ENCODE measurements around the gene PITPNC1.
"Not testable (repeated sequence)": the region's sequence is repeated elsewhere in the genome, so short reads cannot be mapped to it uniquely, and the experiment has no call there.

Gene PITPNC1

DNA sequence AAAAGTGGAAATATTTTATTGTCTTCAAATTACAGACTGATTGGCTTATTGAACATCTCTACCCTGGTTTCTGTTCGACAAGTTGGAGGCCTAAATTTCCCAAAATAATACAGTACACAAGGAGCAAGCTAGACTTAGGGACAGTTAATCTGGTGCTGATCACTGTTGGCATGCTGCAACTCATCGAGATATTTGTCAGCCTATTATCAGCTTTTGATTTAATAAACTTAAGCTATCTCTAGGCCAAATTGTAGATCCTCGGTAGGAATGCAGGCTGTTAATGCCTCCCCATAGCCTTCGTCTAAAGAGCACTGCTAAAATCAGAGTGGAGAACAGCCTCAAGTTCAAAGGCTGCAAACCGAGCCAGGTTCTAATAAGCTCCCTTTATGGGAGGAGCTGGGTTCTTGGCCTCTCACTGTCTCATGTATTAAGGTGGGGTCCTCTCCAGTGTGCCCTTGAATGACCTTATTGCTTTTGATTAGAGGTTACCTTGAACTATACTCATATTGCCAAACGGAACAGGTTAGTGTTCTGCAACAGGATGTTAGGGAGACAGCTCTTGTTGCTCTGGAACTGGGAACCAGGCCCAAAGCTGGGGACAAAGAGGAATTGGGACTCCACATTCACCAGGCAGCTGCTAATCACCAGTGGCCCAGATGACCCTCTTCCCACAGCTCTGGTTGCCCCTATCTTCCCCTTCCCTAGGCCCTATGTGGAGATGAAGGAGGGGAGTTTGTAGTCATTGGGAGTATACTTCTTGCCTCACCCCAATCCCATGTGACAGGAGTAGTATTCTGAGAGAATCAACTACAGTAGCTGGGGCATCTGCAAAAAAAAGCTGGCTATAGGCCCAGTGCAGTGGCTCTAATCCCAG lies 271.2 kb downstream of the PITPNC1 start:
- no peak for DNase-seq (ENCODE audit: low read depth in 2 of 2)

DNA sequence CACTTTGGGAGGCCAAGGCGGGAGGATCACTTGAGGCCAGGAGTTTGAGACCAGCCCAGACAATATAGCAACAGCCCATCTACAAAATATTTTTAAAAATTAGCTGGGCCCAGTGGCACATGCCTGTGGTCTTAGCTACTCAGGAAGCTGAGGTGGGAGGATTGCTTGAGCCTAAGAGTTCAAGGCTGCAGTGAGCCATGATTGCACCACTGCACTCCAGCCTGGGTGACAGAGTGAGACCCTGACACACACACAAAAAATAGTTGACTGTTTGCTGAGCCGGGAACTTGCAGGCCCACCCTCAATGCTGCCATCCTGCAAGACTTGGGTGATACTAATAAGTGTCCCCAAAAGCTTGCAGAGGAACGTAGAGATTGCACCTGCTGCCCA lies 271.8 kb downstream of the PITPNC1 start:
- DNase-seq (ENCODE audit: low read depth in 2 of 2): not testable (repeated sequence)

DNA sequence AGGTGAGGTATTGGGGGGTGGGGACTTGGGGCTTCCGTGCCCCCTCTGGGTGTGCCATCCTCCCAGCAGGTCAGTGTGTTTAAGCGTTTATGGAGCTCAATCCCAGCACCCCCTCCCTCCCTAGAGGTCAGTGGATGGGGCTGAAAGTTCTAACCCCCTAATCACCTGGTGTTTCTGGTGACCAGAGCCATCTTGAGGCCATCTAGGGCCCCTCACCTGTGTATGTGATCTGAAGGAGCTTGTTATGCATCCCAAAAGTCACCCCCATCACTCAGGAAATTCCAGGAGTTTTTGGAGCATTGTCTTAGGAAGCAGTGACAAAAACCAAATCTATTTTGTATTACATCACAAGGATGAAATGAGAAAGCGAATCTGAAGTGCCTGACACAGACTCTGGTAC lies 272.8 kb downstream of the PITPNC1 start:
- no peak for DNase-seq (ENCODE audit: low read depth in 2 of 2)

DNA sequence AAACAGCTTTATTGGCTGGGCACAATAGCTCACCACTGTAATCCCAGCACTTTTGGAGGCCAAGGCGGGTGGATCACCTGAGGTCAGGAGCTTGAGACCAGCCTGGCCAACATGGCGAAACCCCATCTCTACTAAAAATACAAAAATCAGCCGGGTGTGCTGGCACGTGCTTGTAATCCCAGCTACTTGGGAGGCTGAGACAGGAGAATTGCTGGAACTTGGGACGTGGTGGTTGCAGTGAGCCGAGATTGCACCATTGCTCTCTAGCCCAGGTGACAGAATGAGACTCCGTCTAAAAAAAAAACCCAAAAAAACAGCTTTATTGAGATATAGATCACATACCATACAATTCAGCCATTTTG lies 274.1 kb downstream of the PITPNC1 start:
- not testable (repeated sequence) for DNase-seq (ENCODE audit: low read depth in 2 of 2)

DNA sequence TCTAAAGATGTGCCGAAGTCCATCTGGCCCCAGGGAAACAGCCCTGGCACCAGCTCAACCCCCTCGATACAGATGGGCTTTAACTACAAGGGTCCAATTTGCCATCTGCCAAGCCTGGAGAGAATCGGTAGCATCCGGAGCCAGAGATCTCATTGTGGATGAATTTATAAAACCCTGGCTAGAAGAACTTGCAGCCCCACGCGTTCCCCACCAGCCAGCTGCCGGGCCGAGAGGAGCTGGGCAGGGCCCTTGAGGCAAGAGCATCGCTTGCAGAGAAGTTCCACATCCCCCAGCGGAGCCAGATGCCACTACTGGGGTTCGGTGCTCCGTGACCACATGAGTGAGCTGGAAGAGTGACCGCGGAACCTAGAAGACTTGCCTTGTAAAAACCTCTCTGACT lies 275.4 kb downstream of the PITPNC1 start:
- DNase-seq (ENCODE audit: low read depth in 2 of 2): no peak

DNA sequence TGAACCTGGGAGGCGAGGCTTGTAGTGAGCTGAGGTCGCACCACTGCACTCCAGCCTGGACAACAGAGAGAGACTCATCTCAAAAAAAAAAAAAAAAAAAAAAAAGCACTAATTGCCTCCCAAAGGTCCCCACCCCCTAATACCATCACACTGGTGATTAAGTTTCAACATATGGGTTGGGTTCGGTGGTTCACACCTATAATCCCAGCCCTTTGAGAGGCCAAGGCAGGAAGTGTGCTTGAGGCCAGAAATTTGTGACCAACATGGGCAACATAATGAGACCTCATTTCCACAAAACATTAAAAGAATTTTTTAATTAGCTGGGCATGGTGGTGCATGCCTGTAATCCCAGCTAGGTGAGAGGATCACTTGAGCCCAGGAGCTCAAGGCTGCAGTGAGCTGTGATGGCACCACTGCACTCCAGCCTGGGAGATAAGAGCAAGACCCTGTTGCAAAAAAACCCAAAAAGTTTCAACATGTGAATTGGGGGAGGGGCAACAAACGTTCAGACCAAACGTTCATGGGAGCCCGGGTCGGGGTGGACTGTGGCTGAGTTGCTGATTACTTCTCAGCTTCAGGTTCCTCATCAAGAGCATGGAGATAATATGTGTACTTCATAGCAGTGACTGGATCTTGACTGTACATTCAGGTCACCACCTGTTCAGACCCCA lies 278.5 kb downstream of the PITPNC1 start:
- no peak for DNase-seq (ENCODE audit: low read depth in 2 of 2)

DNA sequence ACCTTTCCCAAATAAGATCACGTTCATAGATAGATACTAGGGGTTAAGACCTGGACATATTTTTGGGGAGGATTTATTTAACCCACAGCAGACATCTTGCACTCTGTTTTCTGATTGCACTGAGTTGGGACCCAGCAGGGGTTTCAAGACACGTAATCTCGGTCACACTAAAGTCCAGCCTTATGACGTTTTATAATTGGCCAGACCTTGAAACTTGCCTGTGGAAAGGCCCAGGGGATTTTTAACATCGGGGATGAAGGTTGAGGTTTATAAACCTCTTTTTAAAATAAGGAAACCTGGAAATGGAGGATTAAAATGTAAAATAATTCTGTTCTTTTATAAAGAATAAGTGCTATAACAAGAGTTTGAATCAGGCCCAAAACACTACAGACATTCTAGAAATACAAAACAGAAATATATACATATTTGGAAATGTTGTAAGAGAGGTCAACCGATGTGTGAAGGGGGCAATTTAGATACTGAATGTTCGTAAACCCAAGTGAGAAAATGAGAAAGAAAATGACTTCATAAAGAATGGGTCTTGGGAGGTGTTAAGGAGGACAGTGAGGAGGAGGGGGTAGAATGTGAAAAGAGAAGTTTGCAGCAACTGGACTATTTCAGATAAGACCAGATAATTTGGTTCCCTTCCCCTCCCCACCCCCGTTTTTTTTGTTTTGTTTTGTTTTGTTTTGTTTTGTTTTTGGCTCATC lies 279.6 kb downstream of the PITPNC1 start:
- DNase-seq (ENCODE audit: low read depth in 2 of 2): no peak

DNA sequence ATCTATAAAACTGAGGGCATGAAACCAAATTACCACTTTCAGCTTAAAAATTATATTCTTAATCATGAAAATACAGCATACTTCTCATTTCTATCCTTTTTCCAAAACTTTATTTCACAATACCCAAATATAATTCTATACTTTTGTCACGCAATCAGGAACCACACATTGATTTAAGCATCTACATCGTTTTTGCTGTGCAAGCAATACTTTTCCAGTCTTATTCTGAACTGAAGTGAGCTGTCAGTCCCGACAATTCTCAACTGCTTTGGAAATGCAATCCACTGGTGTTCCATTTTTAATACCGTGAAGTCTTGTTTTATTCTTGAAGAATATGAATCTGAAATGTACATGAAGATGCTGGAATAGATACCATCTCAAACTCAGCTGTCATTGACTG lies 280.5 kb downstream of the PITPNC1 start:
- DNase-seq (ENCODE audit: low read depth in 2 of 2): no peak

DNA sequence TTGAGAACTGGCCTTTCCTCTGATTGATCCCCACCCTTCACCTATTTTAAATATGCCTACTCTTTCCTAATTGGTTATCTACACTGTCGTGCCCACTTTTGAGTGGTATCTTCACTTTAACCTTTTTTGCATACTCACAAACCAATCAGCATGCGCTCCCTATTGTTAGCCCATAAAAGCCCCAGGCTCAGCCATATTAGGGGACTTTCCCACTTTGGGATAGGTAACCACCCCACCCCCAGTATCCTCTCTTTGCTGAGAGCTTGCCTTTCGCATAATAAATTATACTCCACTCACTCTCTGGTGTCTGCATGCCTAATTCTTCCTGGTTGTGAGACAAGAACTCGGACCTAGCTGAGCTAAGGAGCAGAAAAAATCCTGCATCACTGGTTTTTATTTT lies 281.2 kb downstream of the PITPNC1 start:
- DNase-seq (ENCODE audit: low read depth in 2 of 2): no peak

DNA sequence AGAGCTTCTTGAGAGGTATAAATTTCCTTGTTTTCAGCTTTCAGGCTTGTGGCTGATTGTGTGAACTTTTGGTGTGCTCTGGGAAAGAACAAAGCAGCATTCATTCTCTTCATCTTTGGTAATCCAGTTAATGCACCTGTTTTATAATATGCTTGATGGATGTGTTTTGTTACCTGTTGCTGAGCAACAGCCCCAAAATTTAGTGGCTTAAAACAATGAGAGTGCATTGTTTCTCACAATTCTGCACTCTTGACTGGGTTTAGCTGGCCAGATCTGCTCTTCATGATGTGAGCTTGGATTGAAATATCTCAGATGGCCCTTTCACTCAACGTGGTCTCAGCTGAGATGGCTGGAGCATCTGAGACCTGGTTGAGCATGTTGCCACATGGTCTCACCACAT lies 281.9 kb downstream of the PITPNC1 start:
- DNase-seq (ENCODE audit: low read depth in 2 of 2): no peak

DNA sequence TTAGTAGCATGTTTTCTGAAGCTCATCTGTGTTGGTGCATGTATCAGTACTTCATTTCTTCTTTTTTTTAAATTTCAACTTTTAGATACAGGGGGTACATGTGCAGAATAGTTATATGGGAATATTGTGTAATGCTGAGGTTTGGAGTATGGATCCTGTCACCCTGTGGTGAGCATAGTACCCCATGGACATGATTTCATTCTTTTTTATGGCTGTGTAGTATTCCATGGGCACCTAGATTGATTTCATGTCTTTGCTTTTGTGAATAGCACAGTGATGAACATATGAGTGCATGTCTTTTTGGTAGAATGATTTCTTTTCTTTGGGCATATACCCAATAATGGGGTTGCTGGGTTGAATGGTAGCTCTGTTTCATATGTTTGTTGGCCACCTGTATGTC lies 285.6 kb downstream of the PITPNC1 start:
- DNase-seq (ENCODE audit: low read depth in 2 of 2): no peak

DNA sequence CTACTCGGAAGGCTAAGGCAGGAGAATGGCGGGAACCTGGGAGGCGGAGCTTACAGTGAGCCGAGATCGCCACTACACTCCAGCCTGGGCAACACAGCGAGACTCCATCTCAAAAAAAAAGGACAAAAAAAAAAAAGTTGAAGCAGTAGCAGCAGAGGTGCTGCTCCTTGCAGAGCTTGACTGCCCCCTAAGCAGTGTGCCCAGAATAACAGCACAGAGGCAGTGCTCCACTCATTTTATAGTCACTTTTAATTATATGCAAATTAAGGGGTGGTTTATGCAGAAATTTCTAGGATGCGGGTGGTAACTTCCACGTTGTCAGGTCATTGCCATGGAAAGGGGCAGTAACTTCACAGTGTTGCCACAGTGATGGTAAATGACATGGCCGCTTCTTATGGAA lies 286.4 kb downstream of the PITPNC1 start:
- DNase-seq (ENCODE audit: low read depth in 2 of 2): no peak

DNA sequence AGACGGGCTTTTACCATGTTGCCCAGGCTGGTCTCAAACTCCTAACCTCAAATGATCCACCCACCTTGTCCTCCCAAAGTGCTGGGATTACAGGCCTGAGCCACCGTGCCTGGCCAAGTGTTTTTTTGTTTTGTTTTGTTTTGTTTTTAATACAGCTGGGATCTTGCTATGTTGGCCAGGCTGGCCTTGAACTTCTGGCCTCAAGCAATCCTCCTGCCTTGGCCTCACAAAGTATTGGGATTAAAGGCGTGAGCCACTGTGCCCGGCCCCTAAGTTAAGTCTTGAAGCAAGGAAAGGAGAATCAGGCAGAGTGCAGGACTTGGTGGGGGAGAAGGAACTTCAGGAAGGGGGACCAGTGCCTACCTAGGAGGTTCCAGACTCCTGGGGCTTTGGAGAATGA lies 288.9 kb downstream of the PITPNC1 start:
- DNase-seq (ENCODE audit: low read depth in 2 of 2): no peak

DNA sequence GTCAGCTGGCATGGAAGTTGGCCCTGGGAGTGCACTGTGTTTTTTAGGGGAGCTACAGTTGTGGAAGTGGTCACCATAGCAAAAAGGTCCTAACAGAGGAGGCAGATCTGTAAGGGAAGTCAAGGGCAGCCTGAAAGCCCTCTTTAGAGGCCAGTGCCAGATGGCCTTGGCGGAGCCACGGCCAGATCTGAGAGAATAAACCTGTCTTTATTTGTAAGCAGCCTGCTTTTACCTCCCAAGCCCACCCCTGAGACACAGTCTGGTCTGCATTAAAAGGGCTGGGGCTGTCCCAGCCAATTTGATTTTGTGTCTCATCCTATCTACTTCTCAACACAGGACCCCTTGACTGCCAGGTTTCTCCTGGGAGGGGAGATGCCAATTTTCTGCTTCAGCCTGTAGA lies 289.6 kb downstream of the PITPNC1 start:
- no peak for DNase-seq (ENCODE audit: low read depth in 2 of 2)

DNA sequence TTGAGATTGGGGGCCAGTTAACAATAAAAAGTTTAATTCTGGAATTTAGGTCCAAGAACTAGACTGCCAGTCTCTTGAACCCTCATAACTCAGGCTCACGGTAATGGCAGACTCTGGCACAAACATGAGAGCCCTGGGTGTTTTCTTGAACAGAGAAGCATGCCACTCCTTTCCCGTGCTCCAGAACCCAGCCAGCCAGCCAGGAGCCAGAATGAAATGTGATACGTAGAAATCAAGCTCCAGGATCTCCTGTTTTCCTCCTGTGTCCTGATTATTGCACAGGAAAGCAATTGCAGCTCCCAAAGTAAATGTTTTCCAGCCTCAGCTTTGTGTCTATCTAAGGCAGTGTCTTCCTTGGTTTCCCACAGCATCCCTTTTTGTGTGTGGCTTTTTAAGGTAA lies 294.4 kb downstream of the PITPNC1 start:
- DNase-seq (ENCODE audit: low read depth in 2 of 2): no peak

DNA sequence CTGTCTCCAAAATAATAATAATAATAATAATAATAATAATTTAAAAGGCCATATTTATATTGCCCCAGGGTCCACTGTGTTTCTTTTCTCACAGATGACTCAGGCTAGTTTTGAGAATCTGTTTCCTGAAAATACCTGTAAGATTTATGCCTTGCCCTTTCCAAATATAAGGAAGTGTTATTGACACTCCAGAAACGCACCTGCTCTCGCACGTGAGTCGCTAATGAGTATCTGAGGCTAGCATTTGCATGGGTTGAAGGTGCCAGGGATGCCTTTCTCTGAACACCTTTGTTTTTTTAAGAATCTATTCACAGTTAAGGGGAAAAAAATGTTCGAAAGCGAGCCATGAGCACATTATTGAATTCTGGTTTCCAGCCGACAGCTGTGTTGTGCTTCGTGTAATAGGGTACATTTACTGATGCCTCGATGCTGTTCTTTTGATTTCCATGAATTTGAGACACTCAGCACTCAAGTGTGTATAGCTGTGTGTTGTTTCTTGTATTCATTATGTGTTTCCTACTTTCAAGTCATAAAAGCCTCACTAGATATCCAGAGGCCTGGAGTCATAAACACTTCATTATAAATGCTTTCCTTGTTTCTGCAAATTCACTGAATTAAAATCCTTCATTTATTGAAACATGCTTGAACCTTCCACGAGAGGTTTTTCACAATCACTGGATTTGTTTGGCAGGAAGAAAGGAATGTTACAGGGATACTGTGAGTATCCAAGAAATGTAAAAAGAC lies 295.7 kb downstream of the PITPNC1 start:
- no peak for DNase-seq (ENCODE audit: low read depth in 2 of 2)

DNA sequence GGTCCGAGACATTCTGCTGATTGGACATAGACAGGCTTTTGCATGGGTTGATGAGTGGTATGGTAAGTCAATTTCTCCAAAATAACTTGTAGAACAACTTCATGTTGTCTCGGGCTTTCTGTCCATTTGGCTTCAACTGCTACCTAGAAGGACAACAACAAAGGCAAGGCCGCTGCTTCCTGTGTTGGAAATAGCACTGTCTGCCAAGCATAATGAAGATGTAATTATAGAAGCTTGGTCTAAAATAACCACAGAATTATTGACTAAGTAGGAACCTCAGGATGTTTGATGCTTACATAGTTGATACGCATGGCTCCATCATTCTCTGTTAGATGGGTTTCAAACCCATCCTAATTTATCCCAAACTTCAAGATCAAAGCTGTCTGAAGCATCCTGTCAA lies 298.4 kb downstream of the PITPNC1 start:
- DNase-seq (ENCODE audit: low read depth in 2 of 2): no peak

DNA sequence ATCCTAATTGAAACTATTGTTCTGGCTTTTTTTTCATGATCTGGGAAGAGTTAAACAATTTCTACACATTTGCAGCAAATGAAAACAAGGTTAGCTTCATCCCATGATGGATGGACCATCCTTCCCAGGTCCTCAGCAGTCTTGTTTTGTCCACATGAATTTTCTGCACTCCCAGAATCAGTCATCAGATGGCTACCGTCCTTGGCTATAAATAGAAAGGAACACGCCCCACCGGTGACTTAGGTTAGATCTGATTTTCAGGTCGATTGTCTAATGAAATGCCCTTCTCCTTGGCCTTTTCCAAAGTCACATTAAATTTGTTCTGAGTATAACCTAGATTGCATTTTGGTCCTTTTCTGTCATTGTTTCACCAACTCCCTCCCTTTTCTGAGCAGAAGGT lies 299.2 kb downstream of the PITPNC1 start:
- no peak for DNase-seq (ENCODE audit: low read depth in 2 of 2)

DNA sequence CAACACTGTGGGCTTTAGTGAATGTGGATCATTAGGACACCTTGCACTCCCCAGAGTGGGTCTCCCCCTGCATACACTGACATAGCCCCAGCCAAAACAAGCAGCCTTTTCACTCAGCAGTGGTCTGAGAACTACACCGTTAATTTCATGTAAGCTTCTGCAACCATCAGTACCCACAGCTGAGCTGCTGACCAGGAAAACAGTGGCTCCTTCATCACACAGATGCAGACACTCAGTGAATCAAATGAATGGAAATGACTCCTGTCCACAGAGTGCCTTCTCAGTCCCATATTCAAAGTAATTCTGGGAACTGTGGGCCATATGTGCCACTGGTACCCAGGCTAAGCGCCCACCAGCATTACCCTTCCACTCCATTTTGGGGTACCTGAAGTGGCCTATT lies 301.3 kb downstream of the PITPNC1 start:
- DNase-seq (ENCODE audit: low read depth in 2 of 2): no peak

DNA sequence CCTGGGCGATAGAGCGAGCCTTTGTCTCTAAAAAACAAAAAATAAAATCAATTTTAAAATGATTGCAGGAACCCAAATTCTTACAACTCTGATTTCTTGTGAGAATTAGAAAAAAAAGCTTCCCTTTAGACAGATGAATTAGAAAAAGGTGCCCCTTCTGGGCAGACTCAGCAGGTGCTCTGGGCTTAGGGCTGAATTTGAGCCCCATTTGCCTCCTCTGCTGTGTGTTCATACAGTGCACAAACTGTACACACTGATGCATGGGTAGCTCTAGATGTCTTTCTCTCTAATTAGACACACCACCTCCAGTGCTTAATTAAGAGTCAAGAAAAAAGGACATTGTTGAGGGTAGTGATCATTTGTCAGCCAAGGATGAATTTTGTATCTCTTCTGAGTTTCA lies 302.1 kb downstream of the PITPNC1 start:
- DNase-seq (ENCODE audit: low read depth in 2 of 2): no peak

DNA sequence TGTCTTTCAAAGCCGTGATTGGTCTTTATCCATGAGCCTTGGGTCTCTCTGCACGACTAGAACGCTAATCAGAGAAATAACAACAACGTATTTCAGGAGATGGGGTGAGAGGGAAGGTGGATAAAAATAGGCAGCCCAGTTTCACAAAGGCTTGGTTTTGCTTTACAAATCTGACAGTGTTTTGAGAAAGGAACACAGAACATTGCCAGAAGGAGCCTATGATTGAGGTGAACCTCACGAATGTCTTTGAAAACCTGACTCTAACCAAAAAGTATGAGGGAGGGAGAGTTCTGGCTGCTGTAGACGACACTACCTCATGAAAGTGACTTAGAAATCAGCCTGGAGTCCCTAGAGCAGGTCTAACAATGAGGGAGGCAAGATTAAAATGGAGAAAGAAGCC lies 302.6 kb downstream of the PITPNC1 start:
- DNase-seq (ENCODE audit: low read depth in 2 of 2): no peak
